Activated CD8-positive, alpha-beta T cell treated with anti-CD3 and anti-CD28 coated beads for 36 hours (primary cell): Measurements from ENCODE around the gene TMEM223. TPM values are rescaled to one million over a fixed set of nuclear protein-coding genes. Genes with fewer than 3 reads are reported as not detected.

Source experiments
- ATAC-seq: fragments of 200-7000 bp; cut with Tn5 transposase; one replicate; pipeline ENCODE4 v1.10.0; 2021; ENCODE audit warnings: mild to moderate bottlenecking, moderate library complexity
- CTCF ChIA-PET: fragments of 350-600 bp; sonication (Branson Sonifier 250); formaldehyde crosslinking; loops from one replicate; lab custom pipeline; 2021; ENCODE audit warnings: antibody characterized with exemption; lab: Charles Lee
- POLR2A ChIA-PET: fragments of 350-600 bp; sonication (Branson Sonifier 250); formaldehyde crosslinking; loops from one replicate; lab custom pipeline; 2021; ENCODE audit warnings: antibody characterized with exemption; lab: Charles Lee
- DNase-seq: peaks from one replicate; pipeline ENCODE4 v3.0.0-alpha.2; 2020
- H3K27ac Mint-ChIP-seq: one replicate; pipeline ENCODE4 v1.8.0; 2021; ENCODE audit warnings: mild to moderate bottlenecking, mixed read lengths
- H3K27me3 Mint-ChIP-seq: one replicate; pipeline ENCODE4 v1.8.0; 2021; ENCODE audit warnings: mixed read lengths
- H3K36me3 Mint-ChIP-seq: one replicate; pipeline ENCODE4 v1.8.0; 2021; ENCODE audit warnings: low read depth, mixed read lengths
- H3K4me1 Mint-ChIP-seq: one replicate; pipeline ENCODE4 v1.8.0; 2021; ENCODE audit warnings: low read depth, mixed read lengths
- H3K4me3 Mint-ChIP-seq: one replicate; pipeline ENCODE4 v1.8.0; 2021; ENCODE audit warnings: mild to moderate bottlenecking, moderate library complexity, mixed read lengths
- H3K9me3 Mint-ChIP-seq: one replicate; pipeline ENCODE4 v1.8.0; 2021; ENCODE audit warnings: mixed read lengths
- intact Hi-C: fragments of 100-400 bp; cut with micrococcal nuclease; formaldehyde crosslinking; loops from one replicate; pipeline ENCODE4 v1.10.0; 2022
- total RNA-seq, 2 experiments: library from RNA; stranded (reverse); gene quantifications; one replicate each; pipeline ENCODE4 v1.2.3, GENCODE V29; 2021
- TF ChIP-seq, protein P1 (sequence below): fragments of 200-600 bp; IDR thresholded peaks from one replicate; pipeline ENCODE4 v1.8.0; 2022; ENCODE audit warnings: antibody characterized with exemption, mild to moderate bottlenecking

Gene TMEM223
- total RNA-seq, 2 experiments from 2014 or later: 12.3 to 12.7 TPM

DNA sequence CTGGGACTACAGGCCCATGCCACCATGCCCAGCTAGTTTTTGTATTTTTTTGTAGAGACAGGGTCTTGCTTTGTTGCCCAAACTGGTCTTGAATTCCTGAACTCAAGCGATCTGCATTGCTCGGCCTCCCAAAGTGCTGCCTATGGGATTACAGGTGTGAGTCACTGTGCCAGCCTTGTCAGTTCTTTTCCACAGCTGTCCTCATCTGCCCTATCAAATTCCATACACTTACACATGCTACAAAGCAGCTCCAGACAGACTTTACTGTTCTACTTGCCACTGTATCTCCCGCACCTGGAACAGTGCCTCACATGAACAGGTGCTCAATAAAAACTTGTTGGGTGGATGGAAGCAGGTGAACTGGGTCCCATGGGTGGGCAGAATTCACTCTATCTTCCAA lies 31.9 kb upstream of the TMEM223 start:
- intact Hi-C loops: no loop called here
- Mint-ChIP-seq H3K27me3 (no peaks in the 10 kb centered on the region), H3K4me3 (no peak overlapping the region), H3K27ac (no peak overlapping the region), H3K36me3 (peaks cover 25% of the 10 kb centered on the region), H3K9me3 (no peaks in the 10 kb centered on the region), H3K4me1 (peaks cover 7% of the 10 kb centered on the region)
- DNase-seq: no peak
- ATAC-seq: no peak
- TF ChIP-seq, protein P1, sequence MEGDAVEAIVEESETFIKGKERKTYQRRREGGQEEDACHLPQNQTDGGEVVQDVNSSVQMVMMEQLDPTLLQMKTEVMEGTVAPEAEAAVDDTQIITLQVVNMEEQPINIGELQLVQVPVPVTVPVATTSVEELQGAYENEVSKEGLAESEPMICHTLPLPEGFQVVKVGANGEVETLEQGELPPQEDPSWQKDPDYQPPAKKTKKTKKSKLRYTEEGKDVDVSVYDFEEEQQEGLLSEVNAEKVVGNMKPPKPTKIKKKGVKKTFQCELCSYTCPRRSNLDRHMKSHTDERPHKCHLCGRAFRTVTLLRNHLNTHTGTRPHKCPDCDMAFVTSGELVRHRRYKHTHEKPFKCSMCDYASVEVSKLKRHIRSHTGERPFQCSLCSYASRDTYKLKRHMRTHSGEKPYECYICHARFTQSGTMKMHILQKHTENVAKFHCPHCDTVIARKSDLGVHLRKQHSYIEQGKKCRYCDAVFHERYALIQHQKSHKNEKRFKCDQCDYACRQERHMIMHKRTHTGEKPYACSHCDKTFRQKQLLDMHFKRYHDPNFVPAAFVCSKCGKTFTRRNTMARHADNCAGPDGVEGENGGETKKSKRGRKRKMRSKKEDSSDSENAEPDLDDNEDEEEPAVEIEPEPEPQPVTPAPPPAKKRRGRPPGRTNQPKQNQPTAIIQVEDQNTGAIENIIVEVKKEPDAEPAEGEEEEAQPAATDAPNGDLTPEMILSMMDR: no peak
- CTCF ChIA-PET: interaction anchor here (0.7 to 1.9 kb wide), 4 partner anchors 18 to 72 kb away, joined by 3 to 5 read pairs (median 4); no protein-coding TSS in a partner anchor
- POLR2A ChIA-PET: interaction anchor here (0.6 to 2.4 kb wide), 10 partner anchors 8 to 58 kb away, joined by 3 to 13 read pairs (median 4); partner anchors contain the start of genes NXF1, STX5, TEX54 and TMEM223

DNA sequence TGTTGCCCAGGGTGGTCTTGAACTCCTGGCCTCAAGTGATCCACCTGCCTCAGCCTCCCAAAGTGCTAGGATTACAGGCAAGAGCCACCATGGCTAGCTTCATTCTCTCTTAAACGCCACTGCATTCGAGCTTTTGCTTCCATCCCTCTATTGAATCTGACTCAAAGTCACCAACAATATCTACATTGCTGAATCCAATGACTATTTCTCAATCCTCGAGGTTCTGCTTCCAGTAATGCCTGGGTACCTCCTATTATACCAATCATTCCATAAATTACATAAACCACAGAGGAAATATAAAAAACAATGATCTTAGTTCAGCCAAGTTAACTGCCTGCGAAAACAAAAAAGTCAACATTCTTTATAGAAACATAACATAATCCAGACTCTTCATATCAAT lies 25.3 kb upstream of the TMEM223 start:
- DNase-seq (no peak), ATAC-seq (no peak)
- Mint-ChIP-seq H3K4me1 (peaks cover 2% of the 10 kb centered on the region), H3K9me3 (no peaks in the 10 kb centered on the region), H3K27me3 (no peaks in the 10 kb centered on the region), H3K4me3 (no peak overlapping the region), H3K27ac (no peak overlapping the region), H3K36me3 (peaks cover 4% of the 10 kb centered on the region)
- TF ChIP-seq, protein P1: no peak
- POLR2A ChIA-PET: interaction anchor here (0.7 to 3.3 kb wide), 8 partner anchors 11 to 130 kb away, joined by 3 to 19 read pairs (median 7); partner anchors contain the start of genes SLC3A2, STX5, TEX54 and WDR74
- intact Hi-C loops: no loop called here
- CTCF ChIA-PET: interaction anchor here (1.2 to 2.2 kb wide), 4 partner anchors 11 to 123 kb away, joined by 3 to 13 read pairs (median 9); no protein-coding TSS in a partner anchor

DNA sequence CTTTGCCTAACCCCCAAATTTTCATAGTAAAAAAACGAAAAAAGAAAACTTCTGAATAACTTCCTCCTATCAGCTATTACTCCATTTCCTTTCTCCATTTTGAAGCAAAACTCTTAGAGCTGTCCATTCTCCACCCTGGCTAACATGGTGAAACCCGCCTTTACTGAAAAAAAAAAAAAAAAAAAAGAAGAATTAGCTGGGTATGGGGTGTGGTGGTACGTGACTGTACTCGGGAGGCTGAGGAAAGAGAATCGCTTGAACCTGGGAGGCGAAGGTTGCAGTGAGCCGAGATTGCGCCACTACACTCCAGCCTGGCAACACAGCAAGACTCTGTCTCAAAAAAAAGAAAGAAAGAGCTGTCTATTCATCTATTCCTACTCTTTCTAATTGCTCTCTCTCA lies 24.8 kb upstream of the TMEM223 start:
- H3K9me3 Mint-ChIP-seq: no peaks in the 10 kb centered on the region
- ChIA-PET CTCF (interaction anchor here (1.2 to 2.2 kb wide), 4 partner anchors 11 to 122 kb away, joined by 3 to 13 read pairs (median 9); no protein-coding TSS in a partner anchor), POLR2A (interaction anchor here (0.7 to 3.3 kb wide), 12 partner anchors 8 to 129 kb away, joined by 3 to 19 read pairs (median 6); partner anchors contain the start of genes SLC3A2, STX5, TEX54 and TMEM179B)
- no peak overlapping the region for H3K4me3 Mint-ChIP-seq
- no peak overlapping the region for H3K27ac Mint-ChIP-seq
- peaks cover 2% of the 10 kb centered on the region for H3K4me1 Mint-ChIP-seq
- H3K27me3 Mint-ChIP-seq: no peaks in the 10 kb centered on the region
- intact Hi-C loops: no loop called here
- no peak for DNase-seq
- TF ChIP-seq, protein P1: no peak
- no peak for ATAC-seq
- H3K36me3 Mint-ChIP-seq: peaks cover 4% of the 10 kb centered on the region

DNA sequence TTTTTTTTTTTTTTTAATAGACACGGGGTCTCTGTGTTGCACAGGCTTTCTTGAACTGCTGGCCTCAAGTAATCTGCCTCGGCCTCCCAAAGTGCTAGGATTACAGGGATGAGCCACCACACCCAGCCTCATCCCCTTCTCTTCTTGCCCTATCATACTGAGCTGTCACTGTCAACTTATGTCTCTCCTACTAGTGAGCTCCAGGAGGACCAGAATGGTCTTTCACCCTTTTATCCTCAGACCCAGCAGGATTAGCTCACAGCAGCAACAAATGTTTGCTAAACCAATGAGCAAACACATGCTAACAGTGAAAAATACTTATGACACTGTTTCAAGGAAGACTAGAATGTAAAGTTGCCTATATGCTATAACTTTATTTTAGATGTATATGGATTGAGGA lies 19.9 kb upstream of the TMEM223 start:
- DNase-seq: no peak
- ATAC-seq: no peak
- H3K4me1 Mint-ChIP-seq: peaks cover 2% of the 10 kb centered on the region
- ChIA-PET POLR2A (interaction anchor here (0.9 to 3.2 kb wide), 5 partner anchors 16 to 29 kb away, joined by 3 to 11 read pairs (median 4); partner anchors contain the start of gene TEX54), CTCF (interaction anchor here (0.6 to 3.6 kb wide), 4 partner anchors 16 to 33 kb away, joined by 3 to 9 read pairs (median 6); partner anchors contain the start of gene TMEM179B)
- TF ChIP-seq, protein P1: no peak
- H3K4me3 Mint-ChIP-seq: no peak overlapping the region
- H3K27ac Mint-ChIP-seq: no peak overlapping the region
- no peaks in the 10 kb centered on the region for H3K9me3 Mint-ChIP-seq
- H3K27me3 Mint-ChIP-seq: no peaks in the 10 kb centered on the region
- H3K36me3 Mint-ChIP-seq: no peaks in the 10 kb centered on the region
- intact Hi-C loops: no loop called here

DNA sequence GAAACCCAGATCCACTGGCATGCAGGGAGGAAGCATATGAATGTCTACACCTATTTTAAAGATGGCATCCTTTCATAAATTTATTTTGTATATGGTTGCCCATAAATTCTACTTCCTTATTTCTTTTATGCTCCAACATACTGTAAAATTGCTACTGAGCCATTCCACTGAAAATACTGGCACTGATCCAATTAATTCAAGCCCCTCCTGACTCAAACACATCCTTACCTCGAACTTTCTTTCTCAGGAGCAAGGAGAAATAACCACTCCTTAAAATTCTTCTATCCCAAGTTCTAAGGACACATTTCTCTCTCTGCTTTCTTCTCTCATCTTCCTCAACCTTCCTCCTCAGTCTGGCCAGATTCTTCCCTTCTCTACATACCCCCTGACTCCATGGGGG lies 18.9 kb upstream of the TMEM223 start:
- no peak for DNase-seq
- H3K36me3 Mint-ChIP-seq: no peaks in the 10 kb centered on the region

More for the DNA sequence above, 18.9 kb upstream of the TMEM223 start:
- ATAC-seq: no peak
- Mint-ChIP-seq H3K27ac (no peak overlapping the region), H3K4me3 (no peak overlapping the region), H3K9me3 (no peaks in the 10 kb centered on the region), H3K4me1 (peaks cover 9% of the 10 kb centered on the region), H3K27me3 (no peaks in the 10 kb centered on the region)
- TF ChIP-seq, protein P1: no peak
- POLR2A ChIA-PET: interaction anchor here (1.2 to 3.2 kb wide), 2 partner anchors 17 to 30 kb away, joined by 3 to 11 read pairs; no protein-coding TSS in a partner anchor
- intact Hi-C loops: no loop called here
- CTCF ChIA-PET: interaction anchor here (1.0 kb wide), 1 partner anchor 24 kb away, joined by 3 read pairs; no protein-coding TSS in a partner anchor
